T-helper 2 cell treated with Interferon-gamma antibody and Interleukin-4, amounts not matched to agents 5 μg/mL and 100 μg/mL, for 36 hours (primary cell): ENCODE data around the gene PRDM16.

Experiments
- DNase-seq: peaks from one replicate; pipeline ENCODE4 v3.0.0; 2021; ENCODE audit warnings: low spot score
- H3K27ac Mint-ChIP-seq: one replicate; pipeline ENCODE4 v1.8.0; 2021; ENCODE audit warnings: mild to moderate bottlenecking, mixed read lengths
- H3K27me3 Mint-ChIP-seq: one replicate; pipeline ENCODE4 v1.8.0; 2021; ENCODE audit warnings: low read depth, mixed read lengths
- H3K36me3 Mint-ChIP-seq: one replicate; pipeline ENCODE4 v1.8.0; 2021; ENCODE audit warnings: low read depth, mixed read lengths
- H3K4me1 Mint-ChIP-seq: one replicate; pipeline ENCODE4 v1.8.0; 2021; ENCODE audit warnings: low read depth, mixed read lengths
- H3K4me3 Mint-ChIP-seq: one replicate; pipeline ENCODE4 v1.8.0; 2022; ENCODE audit warnings: mild to moderate bottlenecking, moderate library complexity, mixed read lengths
- H3K9me3 Mint-ChIP-seq: one replicate; pipeline ENCODE4 v1.8.0; 2021; ENCODE audit warnings: mixed read lengths

The PRDM16 gene

GRCh38 chr1:3054474-3054873 is 14.5 kb upstream of the PRDM16 start:
- no peak for DNase-seq
- Mint-ChIP-seq H3K36me3 (no peaks in the 10 kb centered on the region), H3K4me3 (no peak overlapping the region), H3K4me1 (no peaks in the 10 kb centered on the region), H3K27ac (no peak overlapping the region), H3K9me3 (no peaks in the 10 kb centered on the region), H3K27me3 (no peaks in the 10 kb centered on the region)

GRCh38 chr1:3055051-3055450 is 14.0 kb upstream of the PRDM16 start:
- Mint-ChIP-seq H3K4me1 (no peaks in the 10 kb centered on the region), H3K9me3 (no peaks in the 10 kb centered on the region), H3K4me3 (no peak overlapping the region), H3K27me3 (no peaks in the 10 kb centered on the region), H3K36me3 (no peaks in the 10 kb centered on the region), H3K27ac (no peak overlapping the region)
- DNase-seq, result no peak

GRCh38 chr1:3056641-3057040 is 12.4 kb upstream of the PRDM16 start:
- no peak for DNase-seq
- H3K27me3 Mint-ChIP-seq, result no peaks in the 10 kb centered on the region
- H3K4me1 Mint-ChIP-seq, result no peaks in the 10 kb centered on the region
- no peaks in the 10 kb centered on the region for H3K9me3 Mint-ChIP-seq
- H3K36me3 Mint-ChIP-seq, result no peaks in the 10 kb centered on the region
- no peak overlapping the region for H3K4me3 Mint-ChIP-seq
- no peak overlapping the region for H3K27ac Mint-ChIP-seq

DNA sequence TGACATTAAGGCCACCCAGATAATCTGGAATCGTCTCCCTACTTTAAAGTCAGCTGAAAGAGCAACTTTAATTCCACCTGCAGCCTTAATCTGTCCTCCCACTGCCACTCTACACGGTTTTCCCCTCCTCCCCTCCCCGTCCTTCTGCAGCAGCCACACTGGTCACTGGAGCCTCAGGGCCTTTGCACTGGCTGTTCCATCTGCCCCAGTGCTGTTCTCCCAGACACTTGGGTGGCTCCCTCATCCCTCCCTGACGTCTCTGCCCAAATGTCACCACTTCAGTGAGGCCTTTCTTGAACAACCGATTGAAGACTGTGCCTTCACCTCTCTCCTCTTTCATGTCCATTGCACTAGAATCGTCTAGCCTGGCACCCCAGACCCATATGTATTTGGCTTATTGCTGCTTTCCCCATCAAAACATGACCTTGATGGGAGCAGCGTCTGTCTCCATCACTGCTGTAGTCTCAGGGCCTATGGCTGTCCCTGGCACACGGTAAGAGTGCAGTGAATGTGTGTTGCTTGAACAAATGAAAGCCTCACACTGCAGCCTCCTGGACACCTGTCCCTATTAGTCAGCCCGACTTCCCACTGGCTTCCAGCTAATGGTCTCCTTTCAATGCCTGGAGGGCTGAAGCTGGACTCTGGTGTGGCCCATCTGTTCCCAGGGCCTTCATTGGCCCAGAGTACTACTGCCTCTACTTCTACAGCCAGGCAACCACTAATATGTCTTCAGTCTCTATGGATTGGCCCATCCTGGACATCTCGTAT is 10.6 kb upstream of the PRDM16 start:
- H3K36me3 Mint-ChIP-seq, result no peaks in the 10 kb centered on the region
- DNase-seq, result no peak
- no peak overlapping the region for H3K27ac Mint-ChIP-seq
- H3K9me3 Mint-ChIP-seq, result no peaks in the 10 kb centered on the region
- no peaks in the 10 kb centered on the region for H3K4me1 Mint-ChIP-seq
- no peak overlapping the region for H3K4me3 Mint-ChIP-seq
- no peaks in the 10 kb centered on the region for H3K27me3 Mint-ChIP-seq

GRCh38 chr1:3060127-3060526 is 8.9 kb upstream of the PRDM16 start:
- Mint-ChIP-seq H3K27me3 (no peaks in the 10 kb centered on the region), H3K27ac (no peak overlapping the region), H3K4me1 (no peaks in the 10 kb centered on the region), H3K9me3 (no peaks in the 10 kb centered on the region), H3K4me3 (no peak overlapping the region), H3K36me3 (no peaks in the 10 kb centered on the region)
- no peak for DNase-seq

- no peaks in the 10 kb centered on the region for H3K4me1 Mint-ChIP-seq
- H3K9me3 Mint-ChIP-seq, result no peaks in the 10 kb centered on the region
- no peak overlapping the region for H3K27ac Mint-ChIP-seq
- no peaks in the 10 kb centered on the region for H3K27me3 Mint-ChIP-seq
- no peaks in the 10 kb centered on the region for H3K36me3 Mint-ChIP-seq
- H3K4me3 Mint-ChIP-seq, result no peak overlapping the region
- no peak for DNase-seq
Measured at GRCh38 chr1:3060601-3061551, 8.1 kb upstream of the PRDM16 start.

DNA sequence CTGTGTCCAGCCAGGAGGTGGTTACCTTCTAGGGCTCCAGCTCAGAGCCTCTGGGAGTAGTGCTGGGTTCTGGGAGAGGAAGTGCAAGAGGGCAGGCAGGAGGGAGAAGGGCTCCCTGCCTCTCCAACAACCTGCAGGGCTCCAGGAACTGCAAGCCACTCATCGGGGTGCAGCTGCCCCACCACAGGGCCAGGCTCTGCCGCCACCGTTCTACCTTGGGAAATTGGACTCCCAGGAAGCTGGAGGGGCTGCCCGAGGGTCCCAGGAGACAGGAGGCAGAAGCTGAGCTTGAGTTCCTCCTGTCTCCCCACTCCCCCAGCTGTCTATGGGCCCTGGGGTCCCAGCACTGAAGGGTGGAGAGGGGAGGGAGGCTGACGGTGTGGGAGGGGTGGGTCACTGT is 7.4 kb upstream of the PRDM16 start:
- Mint-ChIP-seq H3K36me3 (no peaks in the 10 kb centered on the region), H3K4me3 (no peak overlapping the region), H3K27ac (no peak overlapping the region), H3K4me1 (no peaks in the 10 kb centered on the region), H3K27me3 (no peaks in the 10 kb centered on the region), H3K9me3 (no peaks in the 10 kb centered on the region)
- no peak for DNase-seq

GRCh38 chr1:3061981-3062615 is 6.9 kb upstream of the PRDM16 start:
- Mint-ChIP-seq H3K36me3 (no peaks in the 10 kb centered on the region), H3K4me3 (no peak overlapping the region), H3K27me3 (peaks cover 3% of the 10 kb centered on the region), H3K27ac (no peak overlapping the region), H3K4me1 (no peaks in the 10 kb centered on the region), H3K9me3 (no peaks in the 10 kb centered on the region)
- no peak for DNase-seq

DNA sequence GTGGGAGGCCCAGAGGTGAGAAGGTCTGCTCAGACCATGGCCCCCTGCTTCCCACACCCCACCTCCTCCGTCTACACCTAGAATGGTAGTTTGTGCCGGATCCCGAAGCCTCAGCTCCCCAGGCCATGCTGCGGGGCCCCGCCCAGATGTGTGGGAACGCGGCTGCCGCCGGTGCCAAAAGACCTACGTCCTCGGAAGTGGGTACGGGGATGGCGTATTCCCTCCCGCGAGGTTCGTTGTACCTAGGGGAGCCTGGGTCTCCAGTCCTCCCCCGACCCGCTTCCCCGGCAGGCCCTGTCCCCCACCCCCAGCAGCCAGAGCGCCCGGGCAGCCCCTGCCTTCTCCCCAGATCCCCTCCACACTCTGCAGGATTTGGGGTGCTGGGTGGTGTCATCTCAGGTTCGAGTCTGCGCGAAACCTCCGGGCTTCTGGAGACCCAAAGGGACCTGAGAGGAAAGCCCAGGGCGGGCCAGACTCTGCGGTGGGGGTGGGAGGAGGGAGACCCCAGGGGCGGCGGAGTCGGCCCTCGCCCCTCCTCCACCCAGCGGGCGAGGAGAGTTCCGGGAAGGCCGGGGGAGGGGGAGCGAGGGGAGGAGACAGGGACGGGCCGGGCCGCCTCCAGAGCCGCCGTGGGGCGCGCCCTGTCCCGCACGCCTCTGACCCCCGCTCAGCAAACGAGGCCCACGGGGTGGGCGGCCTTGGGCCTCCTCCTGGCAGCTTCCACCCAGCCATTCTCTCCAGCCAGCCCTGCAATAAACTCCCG is 6.2 kb upstream of the PRDM16 start:
- DNase-seq, result no peak
- peaks cover 7% of the 10 kb centered on the region for H3K27me3 Mint-ChIP-seq
- H3K4me3 Mint-ChIP-seq, result no peak overlapping the region
- no peaks in the 10 kb centered on the region for H3K4me1 Mint-ChIP-seq
- H3K9me3 Mint-ChIP-seq, result no peaks in the 10 kb centered on the region
- H3K27ac Mint-ChIP-seq, result no peak overlapping the region
- no peaks in the 10 kb centered on the region for H3K36me3 Mint-ChIP-seq

GRCh38 chr1:3063379-3064295 is 5.4 kb upstream of the PRDM16 start:
- no peaks in the 10 kb centered on the region for H3K4me1 Mint-ChIP-seq
- H3K27ac Mint-ChIP-seq, result no peak overlapping the region
- DNase-seq, result no peak
- no peaks in the 10 kb centered on the region for H3K36me3 Mint-ChIP-seq
- peaks cover 9% of the 10 kb centered on the region for H3K27me3 Mint-ChIP-seq
- no peaks in the 10 kb centered on the region for H3K9me3 Mint-ChIP-seq
- no peak overlapping the region for H3K4me3 Mint-ChIP-seq

GRCh38 chr1:3064296-3064850 is 4.6 kb upstream of the PRDM16 start:
- no peaks in the 10 kb centered on the region for H3K9me3 Mint-ChIP-seq
- no peaks in the 10 kb centered on the region for H3K36me3 Mint-ChIP-seq
- H3K27ac Mint-ChIP-seq, result no peak overlapping the region
- no peaks in the 10 kb centered on the region for H3K4me1 Mint-ChIP-seq
- peaks cover 11% of the 10 kb centered on the region for H3K27me3 Mint-ChIP-seq
- no peak for DNase-seq
- H3K4me3 Mint-ChIP-seq, result no peak overlapping the region

GRCh38 chr1:3064901-3065300 is 4.1 kb upstream of the PRDM16 start:
- DNase-seq, result no peak
- H3K36me3 Mint-ChIP-seq, result no peaks in the 10 kb centered on the region
- no peak overlapping the region for H3K4me3 Mint-ChIP-seq
- no peaks in the 10 kb centered on the region for H3K4me1 Mint-ChIP-seq
- peaks cover 11% of the 10 kb centered on the region for H3K27me3 Mint-ChIP-seq
- no peak overlapping the region for H3K27ac Mint-ChIP-seq
- no peaks in the 10 kb centered on the region for H3K9me3 Mint-ChIP-seq
